HL-60/S4 treated with retinoic acid at 250 ng/mL for 4 days and 3 days (cell line): ENCODE results near the gene LUM.

Experiments
- in situ Hi-C: fragments of 300-500 bp; cut with MboI; formaldehyde crosslinking; loops from 2 replicates; pipeline ENCODE4 v1.7.0; 2022; ENCODE audit warnings: low sequenced_read_pairs

LUM gene

GRCh38 chr12:91111366-91112325 lies at the start of gene LUM:
TSS of gene LUM (minus strand) at chr12:91111494. CDS start at chr12:91108979, 2,515 bp downstream.
- in situ Hi-C loops = no loop called here

GRCh38 chr12:91161009-91161408 lies 49.7 kb upstream of the LUM start:
- in situ Hi-C loops = no loop called here

- in situ Hi-C loops = no loop called here
These were observed 44.7 kb upstream of the LUM start for GRCh38 chr12:91155990-91156389.

- in situ Hi-C loops = no loop called here
These were observed 42.8 kb upstream of the LUM start for GRCh38 chr12:91154131-91154530.

GRCh38 chr12:91144053-91144452 lies 32.8 kb upstream of the LUM start:
- in situ Hi-C loops = no loop called here

GRCh38 chr12:91143206-91143605 lies 31.9 kb upstream of the LUM start:
- in situ Hi-C loops = no loop called here

GRCh38 chr12:91142221-91142631 lies 30.9 kb upstream of the LUM start:
- in situ Hi-C loops = no loop called here

GRCh38 chr12:91140026-91140931 lies 29.0 kb upstream of the LUM start:
- in situ Hi-C loops = no loop called here

- in situ Hi-C loops = no loop called here
These were observed 28.0 kb upstream of the LUM start for GRCh38 chr12:91139286-91139685.

GRCh38 chr12:91138337-91138920 lies 27.1 kb upstream of the LUM start:
- in situ Hi-C loops = no loop called here

GRCh38 chr12:91133871-91134270 lies 22.6 kb upstream of the LUM start:
- in situ Hi-C loops = no loop called here

GRCh38 chr12:91129662-91130362 lies 18.5 kb upstream of the LUM start:
- in situ Hi-C loops = no loop called here

- in situ Hi-C loops = no loop called here
These were observed 16.5 kb upstream of the LUM start for GRCh38 chr12:91127751-91128150.

GRCh38 chr12:91127306-91127705 lies 16.0 kb upstream of the LUM start:
- in situ Hi-C loops = no loop called here

- in situ Hi-C loops = no loop called here
These were observed 15.2 kb upstream of the LUM start for GRCh38 chr12:91126516-91126915.

GRCh38 chr12:91123236-91123916 lies 12.1 kb upstream of the LUM start:
- in situ Hi-C loops = no loop called here

GRCh38 chr12:91120781-91121180 lies 9.5 kb upstream of the LUM start:
- in situ Hi-C loops = no loop called here

- in situ Hi-C loops = no loop called here
These were observed 7.8 kb upstream of the LUM start for GRCh38 chr12:91119089-91119488.

- in situ Hi-C loops = no loop called here
These were observed 2.3 kb upstream of the LUM start for GRCh38 chr12:91113621-91114020.

- in situ Hi-C loops = no loop called here
These were observed 876 bp downstream of the LUM start for GRCh38 chr12:91110311-91110924.
